ENCODE measurements around the gene DCUN1D2. TPM values are rescaled to one million over a fixed set of nuclear protein-coding genes. Genes with fewer than 3 reads are reported as not detected.

The DCUN1D2 gene
- total RNA-seq, 1 experiment from 2014 or later: 11.6 TPM

DNA sequence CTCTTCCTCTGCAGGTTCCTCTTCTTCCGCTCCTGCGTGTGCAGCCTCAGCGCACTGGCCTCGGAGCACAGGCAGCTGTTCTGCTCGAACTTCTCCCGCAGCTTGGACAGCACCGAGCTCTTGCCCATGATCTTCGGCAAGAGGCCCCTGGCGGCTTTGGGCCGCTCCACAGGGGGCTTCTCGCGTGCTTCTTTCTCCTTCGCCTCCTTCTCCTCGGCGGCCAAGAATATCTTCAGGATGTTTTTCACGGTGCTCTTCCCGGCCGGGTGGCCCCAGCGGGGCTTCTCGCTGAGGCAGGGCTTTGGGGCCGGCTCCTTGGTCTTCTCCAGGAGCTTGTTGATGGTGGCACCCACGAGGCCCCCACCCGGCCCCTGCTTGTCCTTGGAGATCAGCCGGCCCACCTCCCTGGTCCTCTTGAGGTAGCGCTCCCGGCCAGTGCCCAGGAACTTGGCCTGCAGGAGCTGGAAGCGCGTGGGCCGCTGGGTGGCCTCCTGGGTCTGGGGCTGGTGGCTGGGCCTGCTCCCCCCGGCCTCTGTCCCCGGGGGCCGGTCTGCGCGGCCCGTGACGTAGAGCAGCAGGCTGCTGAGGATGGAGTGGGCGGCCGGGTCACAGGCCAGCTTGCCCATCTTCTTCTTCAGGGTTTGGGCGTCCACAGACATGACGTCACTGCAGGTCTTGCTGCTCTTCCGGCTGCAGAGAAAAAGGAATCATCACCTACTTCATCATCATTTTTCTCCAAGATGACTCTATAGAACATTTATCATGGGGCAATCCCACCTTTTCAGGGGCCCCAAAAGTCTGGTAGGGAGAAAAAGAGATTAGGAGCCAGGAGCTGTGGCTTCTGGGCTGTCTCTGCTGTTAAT, 82.7 kb downstream of the DCUN1D2 start:
- POLR2A ChIA-PET (ENCODE audit: unreplicated experiment): no interaction called here
- ATAC-seq (no peak), DNase-seq (no peak)
- Histone ChIP-seq H3K9me2 (replicated peaks; ENCODE audit: low read length) (no peaks in the 10 kb centered on the region), H3K27me3 (ENCODE audit: low read length) (no peaks in the 10 kb centered on the region), H3K9ac (ENCODE audit: low read length) (no peak overlapping the region), H3K4me2 (ENCODE audit: low read length) (no peak overlapping the region), H3K36me3 (ENCODE audit: low read depth, low read length) (no peaks in the 10 kb centered on the region), H3K79me2 (ENCODE audit: low read length) (no peaks in the 10 kb centered on the region), H3K27ac (ENCODE audit: low read length) (no peak overlapping the region), H2AFZ (ENCODE audit: low read length) (no peak overlapping the region), H3K4me1 (ENCODE audit: insufficient read depth, low read length) (peaks cover 20% of the 10 kb centered on the region), H3K9me3 (ENCODE audit: low read length) (no peaks in the 10 kb centered on the region), H4K20me1 (ENCODE audit: low read length) (no peaks in the 10 kb centered on the region), H3K4me3 (ENCODE audit: low read length) (no peak overlapping the region), H3F3A (ENCODE audit: low read length, unreplicated experiment) (no peaks in the 10 kb centered on the region)
- BruUV-seq (replicated peaks): no TSS peak
- CTCF ChIA-PET: no interaction called here
- TF ChIP-seq EZH2 (IDR thresholded peaks at IDR 0.05; ENCODE audit: low read length, unreplicated experiment) (no peak), EZH2phosphoT487 (IDR thresholded peaks at IDR 0.05; ENCODE audit: borderline replicate concordance, low read length) (no peak)
- TF ChIP-seq, protein P1, sequence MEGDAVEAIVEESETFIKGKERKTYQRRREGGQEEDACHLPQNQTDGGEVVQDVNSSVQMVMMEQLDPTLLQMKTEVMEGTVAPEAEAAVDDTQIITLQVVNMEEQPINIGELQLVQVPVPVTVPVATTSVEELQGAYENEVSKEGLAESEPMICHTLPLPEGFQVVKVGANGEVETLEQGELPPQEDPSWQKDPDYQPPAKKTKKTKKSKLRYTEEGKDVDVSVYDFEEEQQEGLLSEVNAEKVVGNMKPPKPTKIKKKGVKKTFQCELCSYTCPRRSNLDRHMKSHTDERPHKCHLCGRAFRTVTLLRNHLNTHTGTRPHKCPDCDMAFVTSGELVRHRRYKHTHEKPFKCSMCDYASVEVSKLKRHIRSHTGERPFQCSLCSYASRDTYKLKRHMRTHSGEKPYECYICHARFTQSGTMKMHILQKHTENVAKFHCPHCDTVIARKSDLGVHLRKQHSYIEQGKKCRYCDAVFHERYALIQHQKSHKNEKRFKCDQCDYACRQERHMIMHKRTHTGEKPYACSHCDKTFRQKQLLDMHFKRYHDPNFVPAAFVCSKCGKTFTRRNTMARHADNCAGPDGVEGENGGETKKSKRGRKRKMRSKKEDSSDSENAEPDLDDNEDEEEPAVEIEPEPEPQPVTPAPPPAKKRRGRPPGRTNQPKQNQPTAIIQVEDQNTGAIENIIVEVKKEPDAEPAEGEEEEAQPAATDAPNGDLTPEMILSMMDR (conservative IDR thresholded peaks at IDR 0.05; ENCODE audit: low read depth, low read length): no peak
- intact Hi-C loops (cut with micrococcal nuclease): no loop called here

DNA sequence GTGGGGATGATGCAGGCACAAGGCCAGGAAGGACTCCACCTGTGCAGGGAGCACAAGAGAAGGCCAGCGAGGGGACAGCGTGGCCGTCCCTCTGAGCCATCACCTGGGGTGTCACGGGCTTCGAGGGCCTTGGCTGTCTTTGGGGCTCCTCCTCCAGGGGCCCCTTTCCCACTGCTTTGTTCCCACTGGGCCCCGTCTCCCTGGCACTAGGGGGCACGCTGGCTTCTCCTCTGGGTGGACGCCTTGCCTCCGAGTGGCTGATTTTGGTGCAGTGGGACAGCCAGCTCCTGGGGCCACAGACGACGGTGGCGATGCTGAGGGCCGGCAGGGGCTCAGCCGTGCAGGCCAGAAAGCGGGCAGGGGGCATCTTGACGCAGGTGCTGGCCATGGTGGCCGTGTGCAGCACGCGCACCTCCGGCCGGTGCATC, 83.4 kb downstream of the DCUN1D2 start:
- Histone ChIP-seq H2AFZ (ENCODE audit: low read length) (no peak overlapping the region), H3K9me2 (replicated peaks; ENCODE audit: low read length) (no peaks in the 10 kb centered on the region), H3K79me2 (ENCODE audit: low read length) (no peaks in the 10 kb centered on the region), H3K4me1 (ENCODE audit: insufficient read depth, low read length) (peaks cover 20% of the 10 kb centered on the region), H3K4me2 (ENCODE audit: low read length) (no peak overlapping the region), H3K4me3 (ENCODE audit: low read length) (no peak overlapping the region), H3K36me3 (ENCODE audit: low read depth, low read length) (no peaks in the 10 kb centered on the region), H3K27me3 (ENCODE audit: low read length) (no peaks in the 10 kb centered on the region), H3F3A (ENCODE audit: low read length, unreplicated experiment) (no peaks in the 10 kb centered on the region), H3K27ac (ENCODE audit: low read length) (no peak overlapping the region), H4K20me1 (ENCODE audit: low read length) (no peaks in the 10 kb centered on the region), H3K9ac (ENCODE audit: low read length) (no peak overlapping the region), H3K9me3 (ENCODE audit: low read length) (no peaks in the 10 kb centered on the region)
- DNase-seq (no peak), ATAC-seq (no peak)
- intact Hi-C loops (cut with micrococcal nuclease): no loop called here
- ChIA-PET CTCF (no interaction called here), POLR2A (ENCODE audit: unreplicated experiment) (no interaction called here)
- no peak for TF ChIP-seq EZH2 (IDR thresholded peaks at IDR 0.05; ENCODE audit: low read length, unreplicated experiment)
- TF ChIP-seq EZH2phosphoT487 (IDR thresholded peaks at IDR 0.05; ENCODE audit: borderline replicate concordance, low read length): no peak
- TF ChIP-seq, protein P1 (conservative IDR thresholded peaks at IDR 0.05; ENCODE audit: low read depth, low read length): no peak
- no TSS peak for BruUV-seq (replicated peaks)

Measured in PC-3 (cell line).